HL-60 (cell line): ENCODE results near the gene WDFY1.

Experiments used
- DNase-seq, 2 experiments: peaks; one replicate each; pipeline ENCODE4 v3.0.0-alpha.2; 2010 to 2020; ENCODE audit warnings: low read depth in 1 of 2, low spot score in 1 of 2
- H3K27ac ChIP-seq: fragments of 250-450 bp; sonication (Bioruptor Pico); replicated peaks from 2 replicates; pipeline ENCODE4 v1.5.1; 2020; ENCODE audit warnings: mild to moderate bottlenecking, moderate library complexity
- H3K27me3 ChIP-seq: fragments of 250-450 bp; sonication (Bioruptor Pico); 2 replicates; pipeline ENCODE4 v1.5.1; 2021; ENCODE audit warnings: mild to moderate bottlenecking, moderate library complexity; ENCODE audit not compliant: insufficient read depth, poor library complexity, severe bottlenecking
- H3K4me3 ChIP-seq: replicated peaks from 2 replicates; pipeline ENCODE4 v1.5.1; 2011; ENCODE audit warnings: mild to moderate bottlenecking, control low read depth, low read length; ENCODE audit not compliant: insufficient read depth
- GABPA ChIP-seq: IDR thresholded peaks from 2 replicates; pipeline ENCODE4 v1.6.1; 2012; ENCODE audit warnings: low read depth
- POLR2AphosphoS5 ChIP-seq: IDR thresholded peaks from 2 replicates; pipeline ENCODE4 v1.6.1; 2012; ENCODE audit warnings: low read depth
- REST ChIP-seq: IDR thresholded peaks from 2 replicates; pipeline ENCODE4 v1.6.1; 2012; ENCODE audit warnings: low read depth; ENCODE audit not compliant: insufficient replicate concordance
- SPI1 ChIP-seq: IDR thresholded peaks from 2 replicates; pipeline ENCODE4 v1.6.1; 2012; ENCODE audit warnings: low read depth, mild to moderate bottlenecking, borderline replicate concordance
- TF ChIP-seq, protein P1 (sequence below): IDR thresholded peaks from one replicate; pipeline ENCODE4 v1.5.1; 2011; ENCODE audit warnings: low read length, control low read depth, inconsistent platforms; ENCODE audit not compliant: insufficient read depth

The WDFY1 gene

GRCh38 chr2:223901854-223902253 is 43.3 kb downstream of the WDFY1 start:
- Histone ChIP-seq H3K27me3 (no peaks in the 10 kb centered on the region), H3K27ac (no peak overlapping the region), H3K4me3 (no peak overlapping the region)
- TF ChIP-seq, protein P1, sequence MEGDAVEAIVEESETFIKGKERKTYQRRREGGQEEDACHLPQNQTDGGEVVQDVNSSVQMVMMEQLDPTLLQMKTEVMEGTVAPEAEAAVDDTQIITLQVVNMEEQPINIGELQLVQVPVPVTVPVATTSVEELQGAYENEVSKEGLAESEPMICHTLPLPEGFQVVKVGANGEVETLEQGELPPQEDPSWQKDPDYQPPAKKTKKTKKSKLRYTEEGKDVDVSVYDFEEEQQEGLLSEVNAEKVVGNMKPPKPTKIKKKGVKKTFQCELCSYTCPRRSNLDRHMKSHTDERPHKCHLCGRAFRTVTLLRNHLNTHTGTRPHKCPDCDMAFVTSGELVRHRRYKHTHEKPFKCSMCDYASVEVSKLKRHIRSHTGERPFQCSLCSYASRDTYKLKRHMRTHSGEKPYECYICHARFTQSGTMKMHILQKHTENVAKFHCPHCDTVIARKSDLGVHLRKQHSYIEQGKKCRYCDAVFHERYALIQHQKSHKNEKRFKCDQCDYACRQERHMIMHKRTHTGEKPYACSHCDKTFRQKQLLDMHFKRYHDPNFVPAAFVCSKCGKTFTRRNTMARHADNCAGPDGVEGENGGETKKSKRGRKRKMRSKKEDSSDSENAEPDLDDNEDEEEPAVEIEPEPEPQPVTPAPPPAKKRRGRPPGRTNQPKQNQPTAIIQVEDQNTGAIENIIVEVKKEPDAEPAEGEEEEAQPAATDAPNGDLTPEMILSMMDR: no peak
- TF ChIP-seq POLR2AphosphoS5 (no peak), REST (no peak), GABPA (no peak), SPI1 (no peak)
- DNase-seq: no peak

DNA sequence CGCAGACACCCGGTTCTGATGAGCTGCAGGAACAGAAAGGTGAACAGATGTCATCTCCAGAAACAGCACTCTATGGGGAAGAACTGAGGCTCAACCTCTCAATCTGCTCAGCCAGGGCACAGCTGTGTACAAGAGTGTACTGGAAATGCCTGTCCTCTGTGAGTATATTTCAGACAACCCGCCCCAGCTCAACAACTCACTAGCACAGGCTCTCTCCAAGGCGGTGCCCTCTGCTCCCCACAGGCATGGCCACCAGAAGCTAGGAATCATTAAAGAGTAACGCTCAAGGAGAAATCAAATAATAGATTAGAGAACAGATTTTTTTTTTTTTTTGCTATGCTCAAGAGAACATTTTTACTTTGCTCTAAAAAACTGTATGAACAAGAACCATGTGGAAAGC is 43.8 kb downstream of the WDFY1 start:
- TF ChIP-seq, protein P1: no peak
- TF ChIP-seq GABPA: no peak
- Histone ChIP-seq H3K27ac (no peak overlapping the region), H3K4me3 (no peak overlapping the region), H3K27me3 (no peaks in the 10 kb centered on the region)
- DNase-seq: no peak

- H3K27me3 ChIP-seq: no peaks in the 10 kb centered on the region
- H3K27ac ChIP-seq: no peak overlapping the region
- TF ChIP-seq GABPA (no peak), REST (no peak), POLR2AphosphoS5 (no peak), SPI1 (no peak)
- TF ChIP-seq, protein P1: no peak
- no peak for DNase-seq
- no peak overlapping the region for H3K4me3 ChIP-seq
Observed at GRCh38 chr2:223900531-223900930, 44.6 kb downstream of the WDFY1 start.

- H3K4me3 ChIP-seq: no peak overlapping the region
- no peak for DNase-seq
- no peaks in the 10 kb centered on the region for H3K27me3 ChIP-seq
- H3K27ac ChIP-seq: no peak overlapping the region
- TF ChIP-seq GABPA: no peak
- TF ChIP-seq, protein P1: no peak
- TF ChIP-seq POLR2AphosphoS5: no peak
- no peak for TF ChIP-seq REST
- TF ChIP-seq SPI1: no peak
Observed at GRCh38 chr2:223900066-223900465, 45.1 kb downstream of the WDFY1 start.
